Activated CD4-positive, alpha-beta T cell treated with anti-CD3 and anti-CD28 coated beads, Interleukin-2, amount 10 ng/mL, durations not matched to agents 24 days and 14 days (primary cell): ENCODE data around the gene MAL. TPM values are rescaled to one million over a fixed set of nuclear protein-coding genes. Genes with fewer than 3 reads are reported as not detected.
A peak's percentile ranks its signal among the peaks of the same experiment; 100 is the strongest.

Experiments used
- DNase-seq: peaks from one replicate; pipeline ENCODE4 v3.0.0; 2022
- H3K27ac Mint-ChIP-seq: one replicate; pipeline ENCODE4 v1.8.0; 2022; ENCODE audit warnings: mild to moderate bottlenecking, mixed read lengths
- H3K27me3 Mint-ChIP-seq: one replicate; pipeline ENCODE4 v1.8.0; 2022; ENCODE audit warnings: mixed read lengths
- H3K36me3 Mint-ChIP-seq: one replicate; pipeline ENCODE4 v1.8.0; 2022; ENCODE audit warnings: low read depth, mild to moderate bottlenecking, mixed read lengths
- H3K4me1 Mint-ChIP-seq: one replicate; pipeline ENCODE4 v1.8.0; 2021; ENCODE audit warnings: mixed read lengths
- H3K4me3 Mint-ChIP-seq: one replicate; pipeline ENCODE4 v1.8.0; 2022; ENCODE audit warnings: mild to moderate bottlenecking, moderate library complexity, mixed read lengths
- H3K9me3 Mint-ChIP-seq: one replicate; pipeline ENCODE4 v1.8.0; 2021; ENCODE audit warnings: mixed read lengths
- intact Hi-C: fragments of 100-400 bp; cut with micrococcal nuclease; formaldehyde crosslinking; loops from one replicate; pipeline ENCODE4 v1.15.1; 2023
- total RNA-seq: library from RNA; stranded (reverse); gene quantifications from 2 replicates; pipeline ENCODE4 v1.2.3, GENCODE V29; 2022

Gene MAL
- total RNA-seq, 1 donor from 2014 or later: 167 TPM

DNA sequence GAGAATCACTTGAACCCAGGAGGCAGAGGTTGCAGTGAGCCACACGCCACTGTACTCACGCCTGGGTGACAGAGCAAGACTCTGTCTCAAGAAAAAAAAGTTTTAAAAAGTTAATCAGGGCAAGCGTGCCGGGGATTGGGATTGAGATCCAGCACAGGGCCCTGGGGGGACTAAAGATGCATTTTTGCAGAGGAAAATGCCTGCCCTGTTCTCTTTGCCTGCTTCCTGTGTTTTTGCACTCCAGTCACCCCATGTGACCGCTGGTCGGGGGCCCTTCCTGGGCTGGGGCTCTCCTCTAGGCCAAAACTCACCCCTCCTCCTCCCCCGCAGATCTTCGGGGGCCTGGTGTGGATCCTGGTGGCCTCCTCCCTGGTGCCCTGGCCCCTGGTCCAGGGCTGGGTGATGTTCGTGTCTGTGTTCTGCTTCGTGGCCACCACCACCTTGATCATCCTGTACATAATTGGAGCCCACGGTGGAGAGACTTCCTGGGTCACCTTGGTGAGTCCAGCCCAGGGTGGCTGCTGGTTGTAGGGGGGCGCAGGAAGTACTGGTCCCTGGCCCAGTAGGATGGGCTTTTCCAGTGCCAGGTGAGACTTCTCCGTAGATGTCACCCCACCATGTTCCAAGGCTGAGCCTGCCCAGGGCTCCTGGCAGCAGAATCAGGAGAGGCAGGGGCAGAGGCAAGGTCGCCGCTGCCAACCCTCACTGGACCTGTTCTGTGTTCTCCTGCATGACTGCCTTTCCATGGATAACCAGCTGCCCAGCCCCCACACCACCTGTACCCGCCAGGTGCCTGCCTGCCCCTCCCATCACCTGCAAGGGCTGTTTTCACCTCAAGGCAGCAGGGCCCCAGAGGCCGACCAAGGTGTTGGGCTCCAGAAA, 22.4 kb downstream of the MAL start:
- DNase-seq: no peak
- H3K9me3 Mint-ChIP-seq: no peaks in the 10 kb centered on the region
- H3K4me1 Mint-ChIP-seq: peaks cover 71% of the 10 kb centered on the region
- intact Hi-C loops: no loop called here
- H3K4me3 Mint-ChIP-seq: no peak overlapping the region
- H3K27me3 Mint-ChIP-seq: no peaks in the 10 kb centered on the region
- H3K36me3 Mint-ChIP-seq: peaks cover 79% of the 10 kb centered on the region
- peak overlapping the region; percentile 50 for H3K27ac Mint-ChIP-seq

DNA sequence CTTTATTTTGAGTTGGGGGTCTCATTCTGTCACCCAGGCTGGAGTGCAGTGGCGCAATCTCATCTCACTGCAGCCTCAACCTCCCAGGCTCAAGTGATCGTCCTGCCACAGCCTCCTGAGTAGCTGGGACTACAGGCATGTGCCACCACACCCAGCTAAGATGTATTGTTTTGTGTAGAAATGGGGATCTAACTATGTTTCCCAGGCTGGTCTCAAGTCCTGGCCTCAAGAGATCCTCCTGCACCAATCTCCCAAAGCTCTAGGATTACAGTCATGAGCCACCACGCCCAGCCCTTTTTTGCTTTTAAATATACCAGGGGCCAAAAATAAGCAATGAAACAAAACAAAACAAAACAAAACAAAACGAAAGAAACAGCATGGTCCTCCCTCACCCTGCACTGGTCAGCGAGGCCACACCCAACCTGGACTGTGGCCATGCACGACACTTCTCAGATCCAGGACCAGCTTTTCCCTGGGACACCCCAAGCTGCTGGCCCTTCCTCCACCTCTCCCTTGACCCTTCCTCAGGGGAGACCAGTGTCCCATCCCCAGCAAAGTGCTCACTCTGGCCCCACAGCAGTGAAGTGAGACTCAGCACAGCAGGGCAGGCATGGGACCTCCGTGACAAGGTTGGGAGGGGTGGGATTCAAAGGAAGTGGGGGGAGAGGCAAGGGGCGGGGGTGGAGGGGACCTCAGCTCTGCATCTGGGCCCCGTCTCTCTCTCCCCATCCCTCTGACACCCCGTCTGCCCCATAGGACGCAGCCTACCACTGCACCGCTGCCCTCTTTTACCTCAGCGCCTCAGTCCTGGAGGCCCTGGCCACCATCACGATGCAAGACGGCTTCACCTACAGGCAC, 23.5 kb downstream of the MAL start:
- no peak for DNase-seq
- H3K4me3 Mint-ChIP-seq: peak overlapping the region; percentile 8
- no peaks in the 10 kb centered on the region for H3K9me3 Mint-ChIP-seq
- no peaks in the 10 kb centered on the region for H3K27me3 Mint-ChIP-seq
- H3K4me1 Mint-ChIP-seq: peaks cover 70% of the 10 kb centered on the region
- intact Hi-C loops: no loop called here
- peak overlapping the region; percentile 75 for H3K27ac Mint-ChIP-seq
- H3K36me3 Mint-ChIP-seq: peaks cover 80% of the 10 kb centered on the region

DNA sequence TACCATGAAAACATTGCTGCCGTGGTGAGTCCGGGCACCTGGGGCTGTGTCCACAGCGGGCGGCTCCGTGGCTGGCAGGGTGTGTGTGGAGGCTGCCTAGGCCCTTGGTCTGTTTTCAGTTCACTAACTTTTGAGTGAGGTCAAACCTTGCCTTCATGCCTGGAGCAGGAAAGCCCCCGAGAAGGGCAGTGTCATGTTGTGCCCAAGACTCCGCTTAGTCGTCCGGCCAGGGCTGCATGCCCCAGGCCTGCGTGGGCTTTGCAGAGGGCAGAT, 24.1 kb downstream of the MAL start:
- Mint-ChIP-seq H3K36me3 (peaks cover 78% of the 10 kb centered on the region), H3K27me3 (no peaks in the 10 kb centered on the region), H3K4me3 (no peak overlapping the region), H3K4me1 (peaks cover 70% of the 10 kb centered on the region), H3K27ac (peak overlapping the region; percentile 89), H3K9me3 (no peaks in the 10 kb centered on the region)
- no peak for DNase-seq
- intact Hi-C loops: no loop called here

DNA sequence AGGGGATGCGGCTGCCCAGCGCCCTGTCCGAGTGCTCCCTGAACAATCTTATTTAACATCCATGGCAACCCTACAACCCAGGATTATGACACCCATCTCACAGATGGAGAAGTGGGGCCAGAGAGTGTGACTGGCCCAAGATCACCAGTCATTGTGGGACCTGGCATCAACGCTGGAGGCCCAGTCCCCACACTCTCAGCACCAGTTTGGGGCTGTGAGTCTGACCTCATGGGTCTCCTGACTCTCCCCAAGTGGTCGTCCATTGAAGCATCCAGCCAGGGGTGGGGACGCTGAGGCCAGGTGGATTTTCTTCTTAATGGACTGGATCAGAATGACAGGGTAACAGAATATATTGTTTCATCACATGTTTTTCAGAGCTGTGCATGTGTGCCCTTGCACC, 24.5 kb downstream of the MAL start:
- DNase-seq: no peak
- peak overlapping the region; percentile 35 for H3K4me3 Mint-ChIP-seq
- no peaks in the 10 kb centered on the region for H3K27me3 Mint-ChIP-seq
- peak overlapping the region; percentile 89 for H3K27ac Mint-ChIP-seq
- peaks cover 72% of the 10 kb centered on the region for H3K4me1 Mint-ChIP-seq
- intact Hi-C loops: loop anchor here (1.0 to 2.0 kb wide), 2 partner anchors 8 to 25 kb away; no protein-coding TSS in a partner anchor
- H3K36me3 Mint-ChIP-seq: peaks cover 78% of the 10 kb centered on the region
- no peaks in the 10 kb centered on the region for H3K9me3 Mint-ChIP-seq

DNA sequence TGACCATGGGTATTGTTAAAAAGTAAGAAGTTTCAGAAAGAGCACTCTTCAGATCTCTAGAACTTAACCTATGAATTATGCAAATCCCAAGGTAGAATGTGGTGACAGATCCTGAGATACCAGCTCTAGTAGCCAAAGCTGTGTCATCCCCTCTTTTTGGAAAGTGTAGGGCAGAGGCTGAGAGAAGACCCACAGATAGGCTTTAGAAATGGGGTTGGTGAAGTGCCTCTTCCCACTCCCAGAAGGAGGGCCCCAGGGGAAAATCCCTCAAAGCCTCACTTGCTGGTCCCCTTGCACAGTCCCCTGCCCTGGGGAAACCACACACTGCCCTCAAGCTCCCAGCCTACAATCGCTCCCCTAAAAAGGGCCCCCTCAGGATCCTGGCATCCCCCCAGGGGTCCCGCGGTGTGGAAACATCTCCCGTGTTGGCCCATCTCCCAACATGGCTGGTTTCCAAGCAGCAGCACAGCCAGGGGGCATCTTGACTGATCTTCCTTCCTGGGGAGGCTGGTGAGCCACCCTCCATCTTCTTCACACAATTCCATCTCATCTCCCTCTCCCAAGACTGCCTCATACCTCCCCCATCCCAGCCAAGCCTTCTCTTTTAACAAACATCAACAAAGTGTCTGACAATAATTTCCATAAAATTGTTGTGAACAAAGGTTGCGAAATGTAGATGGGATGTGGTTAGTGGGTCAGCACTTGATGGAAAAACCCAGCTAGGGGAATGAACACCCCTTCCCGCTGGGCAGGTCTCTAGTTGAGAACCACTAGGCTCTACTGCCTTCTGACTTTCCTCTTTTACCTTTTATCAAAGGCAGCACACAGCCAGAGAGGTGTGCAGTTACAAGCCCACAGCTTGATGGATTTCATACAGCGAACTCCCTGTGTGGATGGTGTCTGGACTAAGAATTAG, 25.1 kb downstream of the MAL start:
- H3K4me1 Mint-ChIP-seq: peaks cover 73% of the 10 kb centered on the region
- peak overlapping the region; percentile 68 for H3K4me3 Mint-ChIP-seq

DNA sequence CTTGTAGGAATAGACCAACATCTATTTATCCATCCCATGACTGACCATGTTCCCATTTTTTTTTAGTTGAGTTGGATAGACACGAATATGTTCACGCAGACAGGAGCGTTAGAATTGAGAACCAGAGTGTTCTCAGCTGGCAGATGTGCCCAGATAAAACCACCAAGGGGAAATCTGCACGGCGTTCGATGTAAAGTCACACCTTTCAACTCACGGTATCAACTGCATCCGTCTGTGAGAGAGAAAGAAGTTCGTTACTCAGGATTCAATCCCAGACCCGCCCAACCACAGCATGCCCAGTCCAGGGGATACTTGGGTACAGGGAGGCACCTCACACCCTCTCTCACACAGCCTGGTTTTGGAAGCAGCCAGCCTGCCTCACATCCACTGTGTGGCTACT, 26.1 kb downstream of the MAL start:
- no peak overlapping the region for H3K4me3 Mint-ChIP-seq
- no peak for DNase-seq
- no peaks in the 10 kb centered on the region for H3K9me3 Mint-ChIP-seq
- H3K27me3 Mint-ChIP-seq: no peaks in the 10 kb centered on the region
- H3K36me3 Mint-ChIP-seq: peaks cover 66% of the 10 kb centered on the region
- peaks cover 74% of the 10 kb centered on the region for H3K4me1 Mint-ChIP-seq
- intact Hi-C loops: loop anchor here (2.0 kb wide), 1 partner anchor 23 kb away; no protein-coding TSS in a partner anchor
- H3K27ac Mint-ChIP-seq: peak overlapping the region; percentile 89

More for the DNA sequence above, 25.1 kb downstream of the MAL start:
- intact Hi-C loops: loop anchor here (1.0 to 2.0 kb wide), 2 partner anchors 8 to 24 kb away; no protein-coding TSS in a partner anchor
- DNase-seq: no peak
- Mint-ChIP-seq H3K36me3 (peaks cover 72% of the 10 kb centered on the region), H3K27me3 (no peaks in the 10 kb centered on the region), H3K9me3 (no peaks in the 10 kb centered on the region), H3K27ac (peak overlapping the region; percentile 89)

DNA sequence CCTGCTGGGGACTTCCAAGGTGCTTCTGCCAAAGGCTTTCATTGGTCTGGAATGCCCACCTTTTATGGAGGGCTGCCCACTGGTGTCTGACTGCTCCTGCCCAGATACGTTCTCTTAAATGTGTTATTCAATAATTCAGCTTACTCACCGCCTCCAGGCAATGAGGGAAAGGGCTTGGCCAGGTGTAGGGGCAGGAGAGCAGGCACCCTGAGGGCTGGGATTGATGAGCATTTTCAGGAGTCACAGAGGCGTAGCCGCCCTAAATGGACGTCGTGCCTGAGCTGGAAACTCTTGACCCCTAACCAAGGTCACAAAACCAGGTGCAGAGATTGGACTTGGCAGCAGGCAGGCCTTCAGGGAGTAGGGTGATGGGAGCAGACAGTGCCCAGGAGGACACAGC, 26.8 kb downstream of the MAL start:
- intact Hi-C loops: no loop called here
- DNase-seq: no peak
- H3K4me1 Mint-ChIP-seq: peaks cover 72% of the 10 kb centered on the region
- H3K27me3 Mint-ChIP-seq: no peaks in the 10 kb centered on the region
- no peaks in the 10 kb centered on the region for H3K9me3 Mint-ChIP-seq
- H3K4me3 Mint-ChIP-seq: no peak overlapping the region
- peaks cover 59% of the 10 kb centered on the region for H3K36me3 Mint-ChIP-seq
- H3K27ac Mint-ChIP-seq: peak overlapping the region; percentile 89

DNA sequence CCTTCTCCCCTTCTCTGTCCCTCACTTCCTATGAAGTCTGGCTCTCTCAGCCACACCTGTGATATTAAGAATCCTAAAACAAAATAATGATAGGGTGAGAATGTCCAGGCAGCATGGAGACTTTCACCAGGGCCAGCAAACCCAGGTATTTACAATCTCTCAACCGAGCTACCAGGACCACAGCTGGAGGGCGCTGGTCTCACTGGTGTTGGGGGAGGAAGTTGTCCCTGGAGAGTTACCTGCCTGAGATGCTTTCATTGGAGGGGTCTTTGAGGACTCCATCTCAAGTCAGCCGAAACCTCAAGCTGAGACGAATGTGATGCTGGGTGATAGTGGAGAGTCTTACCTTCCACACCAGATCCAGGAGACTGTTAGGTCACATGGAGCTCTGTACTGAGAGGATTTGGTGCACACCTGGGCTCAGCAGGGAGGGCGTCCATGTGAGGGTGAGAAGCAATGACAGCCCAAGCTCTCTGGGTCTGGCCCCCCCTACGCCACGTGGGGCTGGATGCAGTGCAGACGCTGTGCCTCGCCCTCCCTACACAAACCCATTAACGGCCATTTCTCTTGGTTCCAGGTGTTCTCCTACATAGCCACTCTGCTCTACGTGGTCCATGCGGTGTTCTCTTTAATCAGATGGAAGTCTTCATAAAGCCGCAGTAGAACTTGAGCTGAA, 27.4 kb downstream of the MAL start:
- Mint-ChIP-seq H3K36me3 (peaks cover 59% of the 10 kb centered on the region), H3K27me3 (no peaks in the 10 kb centered on the region), H3K9me3 (no peaks in the 10 kb centered on the region), H3K4me1 (peaks cover 70% of the 10 kb centered on the region), H3K4me3 (no peak overlapping the region), H3K27ac (no peak overlapping the region)
- intact Hi-C loops: loop anchor here (1.0 kb wide), 1 partner anchor 31 kb away; no protein-coding TSS in a partner anchor
- no peak for DNase-seq

DNA sequence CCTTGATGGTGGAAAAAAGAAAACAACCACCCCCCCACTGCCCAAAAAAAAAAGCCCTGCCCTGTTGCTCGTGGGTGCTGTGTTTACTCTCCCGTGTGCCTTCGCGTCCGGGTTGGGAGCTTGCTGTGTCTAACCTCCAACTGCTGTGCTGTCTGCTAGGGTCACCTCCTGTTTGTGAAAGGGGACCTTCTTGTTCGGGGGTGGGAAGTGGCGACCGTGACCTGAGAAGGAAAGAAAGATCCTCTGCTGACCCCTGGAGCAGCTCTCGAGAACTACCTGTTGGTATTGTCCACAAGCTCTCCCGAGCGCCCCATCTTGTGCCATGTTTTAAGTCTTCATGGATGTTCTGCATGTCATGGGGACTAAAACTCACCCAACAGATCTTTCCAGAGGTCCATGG, 28.0 kb downstream of the MAL start:
- peak overlapping the region; percentile 79 for H3K27ac Mint-ChIP-seq
- H3K36me3 Mint-ChIP-seq: peaks cover 56% of the 10 kb centered on the region
- peaks cover 75% of the 10 kb centered on the region for H3K4me1 Mint-ChIP-seq
- no peaks in the 10 kb centered on the region for H3K27me3 Mint-ChIP-seq
- intact Hi-C loops: loop anchor here (1.0 kb wide), 1 partner anchor 31 kb away; no protein-coding TSS in a partner anchor
- no peaks in the 10 kb centered on the region for H3K9me3 Mint-ChIP-seq
- H3K4me3 Mint-ChIP-seq: peak overlapping the region; percentile 11
- no peak for DNase-seq

DNA sequence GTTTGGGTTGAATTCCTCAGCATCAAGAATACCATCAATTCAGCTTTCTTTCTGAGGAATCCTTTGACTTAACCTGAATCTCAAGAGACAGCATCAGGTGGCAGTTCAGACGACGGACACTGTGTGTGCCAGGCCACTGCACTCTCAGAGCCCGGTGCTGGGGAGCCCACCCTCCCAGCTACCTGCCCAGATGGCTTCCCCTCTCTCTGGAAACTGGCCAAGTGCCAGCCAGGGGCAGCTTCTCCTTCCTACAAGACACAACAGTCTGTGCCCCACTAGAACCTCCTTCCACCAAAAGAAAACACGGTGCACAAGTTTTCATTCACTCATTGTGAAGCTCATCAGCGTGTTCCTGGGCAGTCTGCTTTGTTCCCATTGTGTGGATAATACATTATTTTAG, 28.5 kb downstream of the MAL start:
- Mint-ChIP-seq H3K4me3 (no peak overlapping the region), H3K36me3 (peaks cover 52% of the 10 kb centered on the region), H3K27ac (peak overlapping the region; percentile 79), H3K9me3 (no peaks in the 10 kb centered on the region), H3K4me1 (peaks cover 70% of the 10 kb centered on the region), H3K27me3 (no peaks in the 10 kb centered on the region)
- intact Hi-C loops: no loop called here
- no peak for DNase-seq

DNA sequence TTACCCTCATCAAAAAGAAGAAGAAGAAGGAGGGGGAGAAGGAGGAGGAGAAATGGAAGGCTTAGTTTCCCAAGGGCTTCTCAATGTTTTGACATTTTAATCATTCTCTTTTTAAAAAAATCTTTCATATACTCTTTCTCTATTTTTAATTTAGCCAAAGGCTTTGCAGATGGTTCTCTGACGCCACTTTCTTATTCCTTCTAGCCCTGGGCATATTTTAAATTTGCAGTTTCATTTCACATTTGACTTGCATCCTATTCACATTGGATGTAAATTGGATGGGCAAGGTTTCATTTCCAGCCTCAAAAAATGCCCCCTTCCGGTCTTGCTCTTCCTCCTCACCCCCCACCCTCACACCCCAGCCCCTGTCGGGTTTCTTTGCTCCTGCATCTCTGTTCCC, 29.8 kb downstream of the MAL start:
- Mint-ChIP-seq H3K4me3 (no peak overlapping the region), H3K27me3 (no peaks in the 10 kb centered on the region), H3K9me3 (no peaks in the 10 kb centered on the region), H3K27ac (peak overlapping the region; percentile 81), H3K4me1 (peaks cover 65% of the 10 kb centered on the region), H3K36me3 (peaks cover 42% of the 10 kb centered on the region)
- DNase-seq: no peak
- intact Hi-C loops: no loop called here

DNA sequence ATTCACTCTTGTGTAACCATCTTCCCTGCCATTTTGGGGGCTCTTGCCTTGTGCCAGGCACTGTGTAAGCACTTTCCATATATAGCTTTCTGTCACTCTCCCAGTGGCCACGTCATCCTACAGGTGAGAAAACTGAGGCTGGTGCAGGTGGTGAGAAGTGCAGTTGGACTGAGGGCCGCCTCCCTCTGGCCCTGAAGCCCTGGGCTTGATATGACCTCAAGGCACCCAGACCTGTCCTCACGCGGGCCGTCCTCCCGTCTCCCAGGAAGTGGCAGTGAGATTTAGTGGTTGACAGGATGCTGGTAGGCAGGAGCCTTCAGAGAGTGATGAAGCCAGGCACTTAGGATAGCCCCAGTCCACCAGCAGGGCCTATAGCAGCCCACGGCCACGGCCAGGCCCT, 30.5 kb downstream of the MAL start:
- no peaks in the 10 kb centered on the region for H3K9me3 Mint-ChIP-seq
- intact Hi-C loops: no loop called here
- no peak for DNase-seq
- H3K27ac Mint-ChIP-seq: peak overlapping the region; percentile 45
- no peak overlapping the region for H3K4me3 Mint-ChIP-seq
- no peaks in the 10 kb centered on the region for H3K27me3 Mint-ChIP-seq
- H3K36me3 Mint-ChIP-seq: peaks cover 36% of the 10 kb centered on the region
- peaks cover 63% of the 10 kb centered on the region for H3K4me1 Mint-ChIP-seq
